NCI-H510A treated with DMSO at 0.1 percent for 48 hours (cell line): ENCODE measurements around the gene MROH8.
A peak's percentile ranks its signal among the peaks of the same experiment; 100 is the strongest.

Source experiments
- DNase-seq: peaks from one replicate; lab custom pipeline; 2025; lab: John Stamatoyannopoulos, UW

The MROH8 gene

GRCh38 chr20:37198932-37199660 lies 19.7 kb upstream of the MROH8 start:
- no peak for DNase-seq

- no peak for DNase-seq
These were observed 15.5 kb upstream of the MROH8 start for GRCh38 chr20:37194621-37195417.

DNA sequence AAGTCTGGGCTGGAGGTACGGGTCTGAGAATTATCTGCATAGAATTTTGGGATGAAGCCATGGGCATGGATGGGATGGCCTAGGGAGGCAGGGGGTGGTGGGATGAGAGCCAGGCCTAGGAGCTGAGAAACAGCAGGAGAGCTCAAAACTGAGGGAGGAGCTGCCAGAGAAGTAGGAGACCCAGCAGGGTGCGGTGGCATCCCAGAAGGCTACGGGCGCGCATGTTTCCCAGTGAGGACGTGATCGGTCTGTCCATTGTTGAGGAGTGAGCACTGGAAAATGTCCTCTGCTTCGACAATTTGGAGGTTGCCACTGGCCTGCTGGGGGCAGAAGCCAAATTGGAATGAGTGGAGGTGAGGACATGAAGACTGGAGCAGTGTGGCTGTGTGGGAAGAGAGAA lies 14.5 kb upstream of the MROH8 start:
- no peak for DNase-seq

GRCh38 chr20:37193226-37193625 lies 13.9 kb upstream of the MROH8 start:
- no peak for DNase-seq

- DNase-seq: peak; percentile 84
These were observed 12.9 kb upstream of the MROH8 start for GRCh38 chr20:37192137-37192854.

DNA sequence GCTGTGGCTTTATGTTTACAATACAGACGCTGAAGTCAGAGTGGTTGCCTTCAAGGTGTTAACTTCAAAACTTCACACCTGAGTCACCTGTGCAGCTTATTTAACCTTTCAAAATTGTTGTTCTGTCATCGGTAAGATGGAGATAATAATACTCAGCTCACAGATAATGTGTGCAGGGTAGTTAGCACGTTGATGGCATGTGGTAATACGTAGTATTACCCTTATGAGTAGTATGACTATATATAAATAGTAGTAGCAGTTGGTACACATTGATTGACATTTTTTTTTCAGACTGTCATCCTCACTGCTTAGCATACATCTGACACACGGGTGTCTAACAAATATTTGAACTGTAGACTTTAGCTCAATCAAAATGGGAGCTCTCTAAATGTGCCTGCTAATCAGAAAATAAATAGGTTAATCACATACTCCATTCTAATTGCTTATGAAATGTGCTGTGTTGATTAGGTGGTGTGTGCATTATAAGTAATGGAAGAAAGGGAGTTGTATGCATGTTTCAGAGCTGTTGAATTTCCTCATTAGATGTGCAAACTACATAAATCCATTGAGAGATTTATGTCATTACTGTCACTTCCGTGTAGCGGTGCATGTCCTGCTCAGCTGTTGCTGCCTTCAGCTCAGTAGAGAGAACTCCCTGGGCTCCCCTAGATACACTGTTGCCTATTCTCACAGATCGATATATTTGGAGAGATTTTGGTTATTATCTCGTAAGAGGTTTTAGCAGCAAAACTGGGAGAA lies 11.2 kb upstream of the MROH8 start:
- no peak for DNase-seq

DNA sequence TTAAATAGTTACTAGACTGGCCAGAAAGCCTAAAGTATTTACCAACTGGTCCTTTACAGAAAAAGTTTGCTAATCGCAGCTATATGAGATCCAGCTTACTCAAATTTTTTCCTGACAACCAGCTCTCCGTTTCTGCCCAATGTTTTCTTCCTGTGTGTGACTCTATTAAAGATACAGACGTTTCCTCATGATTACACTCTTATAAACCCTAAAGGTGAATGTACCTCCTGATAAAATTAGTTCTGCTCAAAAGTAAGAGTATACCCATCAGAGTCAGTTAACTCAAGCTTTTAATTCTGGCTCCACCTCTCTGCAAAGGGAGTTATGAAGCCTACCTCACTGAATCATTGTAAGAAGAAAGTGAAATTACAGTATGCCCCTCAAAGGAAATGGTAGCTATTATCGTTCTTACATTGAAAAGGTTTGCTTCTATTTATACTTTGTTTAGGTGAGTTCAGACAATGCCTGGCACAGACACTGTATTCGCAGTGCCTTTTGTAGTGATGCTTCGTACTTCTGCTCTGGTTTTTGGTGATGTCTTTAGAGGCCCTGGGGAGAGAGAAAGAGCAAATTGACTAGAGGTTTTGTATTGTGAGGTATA lies 10.2 kb upstream of the MROH8 start:
- no peak for DNase-seq

- no peak for DNase-seq
These were observed 9.4 kb upstream of the MROH8 start for GRCh38 chr20:37188787-37189186.

- DNase-seq: no peak
These were observed 6.3 kb upstream of the MROH8 start for GRCh38 chr20:37185686-37186085.

DNA sequence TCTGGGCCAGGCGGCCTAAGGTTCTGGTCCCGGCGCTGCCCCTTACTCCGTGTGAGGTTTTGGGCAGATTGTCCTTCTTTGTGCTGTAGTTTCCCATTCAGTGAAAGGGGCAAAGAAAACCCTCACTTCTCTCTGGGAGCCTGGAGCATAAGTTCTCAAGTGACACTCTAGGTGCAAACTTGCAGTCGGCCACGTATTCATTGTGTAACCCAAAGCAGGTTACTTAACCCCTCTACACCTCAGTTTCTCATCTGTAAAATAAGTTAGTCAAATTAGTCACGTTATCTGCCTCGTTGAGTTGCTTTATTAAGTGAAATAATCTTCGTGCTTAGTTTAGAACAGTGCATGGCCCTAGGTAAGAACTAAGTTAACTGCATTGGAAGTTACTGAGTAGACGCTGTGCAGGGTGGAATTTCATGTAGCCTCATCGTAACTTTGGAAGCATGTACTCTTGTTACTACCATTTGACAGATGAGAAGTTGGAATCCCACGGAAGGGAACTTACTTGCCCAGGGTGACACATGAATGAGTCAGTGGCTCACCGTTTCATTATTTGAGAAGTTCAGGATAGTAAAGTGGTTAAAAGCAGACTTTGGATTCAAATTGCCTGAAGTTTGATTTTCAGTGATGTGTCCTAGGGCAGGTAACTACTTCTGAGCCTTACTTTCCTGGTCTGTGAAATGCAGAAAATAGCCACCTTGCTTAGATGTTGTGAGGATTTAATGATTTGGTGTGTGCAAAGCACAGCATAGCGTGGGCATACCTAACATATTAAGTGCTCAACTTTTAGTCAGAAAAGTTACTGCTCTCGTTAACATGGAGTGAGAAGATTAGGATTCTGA lies 556 bp upstream of the MROH8 start:
- no peak for DNase-seq

DNA sequence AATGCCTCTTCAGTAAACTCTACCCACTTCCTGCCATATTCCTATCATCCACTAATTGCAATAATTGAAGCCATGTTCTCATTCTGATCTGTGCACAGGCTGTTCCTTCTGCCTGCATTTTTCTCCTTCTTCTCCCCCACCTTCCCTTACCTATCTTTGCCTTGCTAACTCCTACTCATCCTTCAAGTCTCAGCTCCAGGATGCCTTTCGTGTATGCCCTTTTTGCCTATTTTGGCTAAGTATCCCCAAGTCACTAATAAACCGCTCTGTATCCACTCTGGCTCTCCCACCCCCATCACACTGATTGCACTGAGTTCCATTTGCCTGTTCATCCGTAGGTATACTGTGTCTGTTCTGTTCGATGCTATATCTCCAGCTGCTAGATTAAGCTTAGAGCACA lies 6.5 kb downstream of the MROH8 start:
- no peak for DNase-seq

- no peak for DNase-seq
These were observed 12.5 kb downstream of the MROH8 start for GRCh38 chr20:37166867-37167266.

- DNase-seq: no peak
These were observed 14.3 kb downstream of the MROH8 start for GRCh38 chr20:37165031-37165430.

GRCh38 chr20:37163832-37164554 lies 15.4 kb downstream of the MROH8 start:
- no peak for DNase-seq

- no peak for DNase-seq
These were observed 16.7 kb downstream of the MROH8 start for GRCh38 chr20:37162646-37163045.

DNA sequence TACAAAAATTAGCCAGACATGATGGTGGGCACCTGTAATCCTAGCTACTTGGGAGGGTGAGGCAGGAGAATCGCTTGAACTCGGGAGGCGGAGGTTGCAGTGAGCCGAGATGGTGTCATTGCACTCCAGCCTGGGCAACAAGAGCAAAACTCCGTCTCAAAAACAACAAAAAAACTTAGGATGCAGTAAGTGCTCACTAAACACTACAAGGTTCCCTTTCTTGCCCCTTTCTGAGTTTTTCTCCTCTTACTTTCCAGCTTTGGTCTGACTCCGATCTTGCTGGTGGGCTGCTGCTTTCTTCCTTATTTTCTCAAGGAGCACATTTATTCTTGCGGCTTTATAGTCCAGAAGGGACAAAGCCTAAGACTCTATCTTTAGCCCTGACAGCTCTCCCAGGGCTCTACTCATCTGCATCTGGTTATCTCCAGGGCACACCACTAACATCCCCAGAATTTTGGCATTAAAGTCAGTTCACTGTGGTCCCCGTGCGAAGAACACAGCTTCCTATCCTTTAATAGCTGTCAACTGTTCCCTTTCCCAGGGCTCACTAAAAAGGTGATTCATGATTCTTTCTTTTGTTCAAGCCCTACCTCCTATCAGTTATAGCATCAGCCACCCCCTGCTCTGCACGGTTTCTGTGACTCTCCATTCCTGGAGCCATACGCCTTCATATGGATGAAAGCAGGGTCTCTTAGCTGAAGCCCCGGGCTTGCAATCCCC lies 17.4 kb downstream of the MROH8 start:
- no peak for DNase-seq

GRCh38 chr20:37160683-37161082 lies 18.7 kb downstream of the MROH8 start:
- no peak for DNase-seq

- DNase-seq: no peak
These were observed 21.1 kb downstream of the MROH8 start for GRCh38 chr20:37158248-37158647.

- DNase-seq: no peak
These were observed 23.4 kb downstream of the MROH8 start for GRCh38 chr20:37155987-37156386.
